ENCODE data around the gene NDUFB6. TPM values are rescaled to one million over a fixed set of nuclear protein-coding genes. Genes with fewer than 3 reads are reported as not detected.
"Not testable (repeated sequence)": the region's sequence is repeated elsewhere in the genome, so short reads cannot be mapped to it uniquely, and the experiment has no call there.

The NDUFB6 gene
- total RNA-seq (2014; rRNA removed; shearing (Covaris generic)) = 70.3 and 74.9 TPM in 2 replicates

- peak; percentile 67 to 87 for DNase-seq (ENCODE audit: low read depth in 1 of 2, low spot score in 2 of 2)
- H3K9me3 ChIP-seq (replicated peaks) = no peaks in the 10 kb centered on the region
- H3K27me3 ChIP-seq (replicated peaks) = no peaks in the 10 kb centered on the region
- peak within 1 kb of the TSS; percentile 67 for H3K4me3 ChIP-seq
- peaks cover 9% of the 10 kb centered on the region for H3K4me1 ChIP-seq (replicated peaks)
- H3K27ac ChIP-seq = peak within 1 kb of the TSS; percentile 55
- H3K36me3 ChIP-seq = no peaks in the 10 kb centered on the region; the same call in 1 of the 2 replicates
Observed at GRCh38 chr9:32572900-32573523, at the start of gene NDUFB6. NDUFB6 (minus strand) TSS chr9:32573159; CDS start chr9:32573060, 99 bp downstream.

DNA sequence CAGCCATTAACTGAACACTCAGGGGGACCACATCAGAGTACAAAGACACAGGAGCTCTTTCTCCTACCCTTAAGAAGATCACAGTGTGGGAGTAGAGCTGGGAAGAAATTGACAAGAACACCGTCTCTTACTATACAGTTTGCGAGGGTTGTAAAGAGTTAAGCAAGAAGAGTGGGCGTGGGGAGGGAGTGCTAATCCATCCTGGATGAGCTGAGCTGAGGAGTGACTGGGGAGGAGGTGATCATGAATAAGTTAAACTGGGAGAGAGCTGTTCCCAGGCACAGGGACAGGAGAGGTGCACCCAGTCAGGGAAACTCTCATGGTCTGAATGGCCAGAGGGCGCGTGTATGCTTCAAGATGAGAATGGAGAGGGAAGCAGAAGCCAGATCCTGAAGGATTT, 45.3 kb upstream of the NDUFB6 start:
- H3K27ac ChIP-seq = no peak overlapping the region
- H3K27me3 ChIP-seq (replicated peaks) = no peaks in the 10 kb centered on the region

DNA sequence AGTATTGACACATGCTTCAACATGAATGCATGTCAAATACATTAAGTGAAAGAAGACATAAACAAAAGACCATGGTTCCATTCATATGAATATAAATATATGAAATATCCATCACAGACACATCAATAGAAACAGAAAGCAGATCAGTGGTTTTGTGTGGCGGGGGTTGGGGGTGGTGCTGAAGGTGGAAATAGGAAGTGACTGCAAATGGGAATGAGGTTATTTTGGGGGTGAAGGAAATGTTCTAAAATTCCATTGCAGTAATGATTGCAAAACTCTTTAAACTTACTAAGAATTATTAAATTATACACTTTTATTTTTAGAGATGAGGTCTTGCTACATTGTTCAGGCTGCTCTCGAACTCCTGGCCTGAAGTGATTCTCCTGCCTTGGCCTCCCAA, 33.9 kb upstream of the NDUFB6 start:
- no peaks in the 10 kb centered on the region for H3K9me3 ChIP-seq (replicated peaks)
- H3K4me1 ChIP-seq (replicated peaks) = no peaks in the 10 kb centered on the region
- no peaks in the 10 kb centered on the region for H3K36me3 ChIP-seq
- H3K27me3 ChIP-seq (replicated peaks) = no peaks in the 10 kb centered on the region
- no peak for DNase-seq (ENCODE audit: low read depth in 1 of 2, low spot score in 2 of 2)
- no peak overlapping the region for H3K27ac ChIP-seq
- H3K4me3 ChIP-seq = no peak overlapping the region

More for the DNA sequence above, 45.3 kb upstream of the NDUFB6 start:
- Histone ChIP-seq H3K9me3 (replicated peaks) (no peaks in the 10 kb centered on the region), H3K4me1 (replicated peaks) (no peaks in the 10 kb centered on the region), H3K4me3 (no peak overlapping the region), H3K36me3 (no peaks in the 10 kb centered on the region)
- no peak for DNase-seq (ENCODE audit: low read depth in 1 of 2, low spot score in 2 of 2)

DNA sequence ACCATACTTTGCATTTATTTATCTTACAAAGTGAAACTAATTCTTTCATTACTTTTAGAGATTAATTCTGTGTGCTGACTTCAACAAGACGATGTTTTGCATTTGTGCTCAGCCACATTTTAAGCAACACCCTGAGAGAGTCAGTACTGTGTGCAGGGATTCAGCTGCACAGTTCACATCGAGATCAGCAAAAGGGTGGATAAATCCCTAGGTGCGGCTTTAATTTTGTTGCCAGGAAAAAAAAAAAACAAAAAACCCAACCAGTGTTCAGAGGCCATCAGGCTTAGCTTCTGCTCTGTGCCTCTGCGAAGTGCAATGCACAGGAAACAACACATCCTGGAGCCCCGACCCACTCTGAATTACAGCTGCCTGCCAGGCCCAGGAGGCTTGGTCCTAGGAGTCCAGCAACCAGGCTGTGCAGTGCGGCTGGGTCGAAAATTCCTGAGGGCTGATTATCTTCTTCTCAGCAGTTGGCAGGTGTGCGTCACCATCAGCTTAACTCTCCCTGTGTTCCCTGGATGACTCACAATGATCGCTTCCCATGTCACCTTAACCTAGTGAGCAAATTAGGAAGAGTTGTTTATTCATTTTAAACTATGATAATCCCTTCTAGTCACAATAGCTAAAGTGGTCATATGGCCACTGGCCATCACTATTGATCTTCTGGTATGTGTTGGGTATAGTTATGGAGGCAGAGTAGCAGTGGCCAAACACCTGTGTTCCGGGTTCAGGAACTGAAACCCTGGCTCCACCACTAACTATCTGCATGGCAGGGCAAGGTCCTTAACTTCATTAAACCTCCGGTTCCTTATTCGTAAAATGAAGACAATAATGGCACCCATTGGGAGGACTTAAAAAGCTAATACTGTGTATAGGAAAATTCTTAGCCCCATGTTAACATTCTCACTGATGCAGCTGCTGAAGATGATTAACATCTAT, 31.2 kb upstream of the NDUFB6 start:
- DNase-seq (ENCODE audit: low read depth in 1 of 2, low spot score in 2 of 2) = no peak
- Histone ChIP-seq H3K36me3 (no peaks in the 10 kb centered on the region), H3K9me3 (replicated peaks) (no peaks in the 10 kb centered on the region), H3K4me1 (replicated peaks) (no peaks in the 10 kb centered on the region), H3K27me3 (replicated peaks) (no peaks in the 10 kb centered on the region), H3K27ac (no peak overlapping the region), H3K4me3 (no peak overlapping the region)

DNA sequence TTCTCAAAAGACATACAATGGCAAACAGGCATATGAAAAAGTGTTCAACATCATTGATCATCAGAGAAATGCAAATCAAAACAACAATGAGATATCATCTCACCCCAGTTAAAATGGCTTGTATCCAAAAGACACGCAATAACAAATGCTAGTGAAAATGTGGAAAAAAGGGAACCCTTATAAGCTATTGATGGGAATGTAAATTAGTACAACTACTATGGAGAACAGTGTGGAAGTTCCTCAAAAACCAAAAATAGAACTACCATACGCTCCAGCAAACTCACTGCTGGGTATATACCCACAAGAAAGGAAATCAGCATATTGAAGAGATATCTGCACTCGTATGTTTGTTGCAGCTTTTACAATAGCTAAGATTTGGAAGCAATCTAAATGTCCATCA, 26.1 kb upstream of the NDUFB6 start:
- H3K4me3 ChIP-seq; DNase-seq (ENCODE audit: low read depth in 1 of 2, low spot score in 2 of 2); H3K4me1 ChIP-seq (replicated peaks); H3K27me3 ChIP-seq (replicated peaks); H3K36me3 ChIP-seq; H3K9me3 ChIP-seq (replicated peaks); H3K27ac ChIP-seq: not testable (repeated sequence)

DNA sequence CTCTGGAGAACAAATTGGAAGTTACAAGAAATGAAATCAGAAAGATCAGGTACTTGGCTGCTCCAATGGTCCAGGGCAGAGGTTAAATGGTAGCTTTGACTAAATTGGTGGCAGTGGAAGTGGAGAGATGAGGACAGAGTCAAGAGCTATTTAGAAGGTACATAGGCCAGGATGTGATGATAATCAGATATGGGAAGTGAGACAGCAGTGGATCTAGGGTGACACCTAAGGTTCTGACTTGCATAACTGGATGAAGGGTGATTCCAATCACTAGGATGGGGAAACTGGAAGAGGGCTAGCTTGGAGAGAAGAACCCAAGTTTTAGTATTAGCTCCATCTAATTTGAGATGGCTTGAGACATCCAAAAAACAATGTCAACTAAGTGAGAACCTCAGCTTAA, 24.0 kb upstream of the NDUFB6 start:
- no peak for DNase-seq (ENCODE audit: low read depth in 1 of 2, low spot score in 2 of 2)
- Histone ChIP-seq H3K27me3 (replicated peaks) (no peaks in the 10 kb centered on the region), H3K4me1 (replicated peaks) (no peaks in the 10 kb centered on the region), H3K36me3 (no peaks in the 10 kb centered on the region), H3K27ac (no peak overlapping the region), H3K9me3 (replicated peaks) (no peaks in the 10 kb centered on the region), H3K4me3 (no peak overlapping the region)

DNA sequence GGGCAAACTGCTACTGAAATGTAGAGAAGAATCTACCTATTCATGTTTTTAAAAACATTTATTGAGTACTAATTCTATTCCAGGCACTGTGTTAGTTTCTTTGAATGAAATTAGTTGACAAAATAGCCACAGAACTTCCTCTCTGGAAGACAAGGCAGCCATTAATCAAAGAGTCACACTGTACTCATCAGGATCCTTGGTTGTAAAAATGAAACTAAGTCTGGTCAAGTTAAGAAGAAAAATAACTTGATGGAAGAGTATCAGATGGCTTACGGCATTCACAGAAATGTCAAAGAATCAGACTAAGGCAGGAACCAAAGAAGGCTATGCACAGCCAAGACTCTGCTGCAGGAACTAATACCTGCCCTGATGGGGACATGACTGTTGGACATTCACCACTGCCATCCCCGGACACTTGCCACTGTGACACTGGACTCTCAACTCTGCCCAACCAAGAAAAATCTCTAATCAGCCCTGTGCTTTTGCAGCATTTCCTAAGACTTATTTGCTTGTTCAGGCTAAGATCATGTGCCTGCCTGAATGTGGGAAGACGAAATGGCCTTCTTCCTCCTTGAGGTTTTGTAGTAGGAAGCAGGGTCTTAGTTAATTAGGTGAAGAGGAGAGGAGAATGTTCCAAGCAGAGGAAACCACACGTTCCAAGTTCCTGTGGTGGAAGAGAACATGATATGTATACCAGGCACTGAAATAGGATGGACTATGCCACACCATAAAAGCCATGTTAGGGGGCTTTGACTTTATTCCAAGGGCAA, 23.3 kb upstream of the NDUFB6 start:
- Histone ChIP-seq H3K4me1 (replicated peaks) (no peaks in the 10 kb centered on the region), H3K27ac (no peak overlapping the region), H3K27me3 (replicated peaks) (no peaks in the 10 kb centered on the region), H3K9me3 (replicated peaks) (no peaks in the 10 kb centered on the region), H3K36me3 (no peaks in the 10 kb centered on the region), H3K4me3 (no peak overlapping the region)
- no peak for DNase-seq (ENCODE audit: low read depth in 1 of 2, low spot score in 2 of 2)

- H3K4me1 ChIP-seq (replicated peaks) = no peaks in the 10 kb centered on the region
- DNase-seq (ENCODE audit: low read depth in 1 of 2, low spot score in 2 of 2) = no peak
- no peaks in the 10 kb centered on the region for H3K27me3 ChIP-seq (replicated peaks)
- no peaks in the 10 kb centered on the region for H3K36me3 ChIP-seq
- no peaks in the 10 kb centered on the region for H3K9me3 ChIP-seq (replicated peaks)
- H3K4me3 ChIP-seq = no peak overlapping the region
- H3K27ac ChIP-seq = no peak overlapping the region
Observed at GRCh38 chr9:32590898-32591297, 17.9 kb upstream of the NDUFB6 start.

DNA sequence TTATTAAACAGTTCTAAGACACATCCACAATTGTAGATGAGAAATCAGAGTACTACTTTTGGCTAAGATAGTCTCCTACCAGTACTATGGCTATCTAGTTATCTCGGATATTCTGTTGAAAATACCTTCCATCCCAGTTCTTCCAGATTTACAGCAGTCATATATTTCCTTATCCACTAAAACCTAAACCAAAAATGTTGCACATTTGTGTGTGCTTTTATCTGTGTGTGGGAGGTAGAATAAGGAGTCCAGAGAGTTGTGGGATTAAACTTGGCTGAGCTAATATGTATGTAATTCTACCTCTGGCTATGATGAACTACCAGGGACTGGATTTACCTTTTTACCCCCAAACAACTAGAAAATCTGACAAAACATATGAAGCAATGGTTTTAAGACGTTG, 17.5 kb upstream of the NDUFB6 start:
- Histone ChIP-seq H3K4me1 (replicated peaks) (no peaks in the 10 kb centered on the region), H3K27ac (no peak overlapping the region), H3K4me3 (no peak overlapping the region), H3K27me3 (replicated peaks) (no peaks in the 10 kb centered on the region), H3K36me3 (no peaks in the 10 kb centered on the region), H3K9me3 (replicated peaks) (no peaks in the 10 kb centered on the region)
- no peak for DNase-seq (ENCODE audit: low read depth in 1 of 2, low spot score in 2 of 2)

GRCh38 chr9:32589083-32589723, 16.2 kb upstream of the NDUFB6 start:
- Histone ChIP-seq H3K4me3 (no peak overlapping the region), H3K27me3 (replicated peaks) (no peaks in the 10 kb centered on the region)
- DNase-seq (ENCODE audit: low read depth in 1 of 2, low spot score in 2 of 2) = no peak

GRCh38 chr9:32587901-32588300, 14.9 kb upstream of the NDUFB6 start:
- Histone ChIP-seq H3K36me3 (no peaks in the 10 kb centered on the region), H3K27ac (no peak overlapping the region), H3K9me3 (replicated peaks) (no peaks in the 10 kb centered on the region), H3K4me1 (replicated peaks) (no peaks in the 10 kb centered on the region), H3K4me3 (no peak overlapping the region), H3K27me3 (replicated peaks) (no peaks in the 10 kb centered on the region)
- no peak for DNase-seq (ENCODE audit: low read depth in 1 of 2, low spot score in 2 of 2)

More at GRCh38 chr9:32589083-32589723, 16.2 kb upstream of the NDUFB6 start:
- H3K27ac ChIP-seq = no peak overlapping the region
- H3K4me1 ChIP-seq (replicated peaks) = no peaks in the 10 kb centered on the region
- H3K9me3 ChIP-seq (replicated peaks) = no peaks in the 10 kb centered on the region
- no peaks in the 10 kb centered on the region for H3K36me3 ChIP-seq

DNA sequence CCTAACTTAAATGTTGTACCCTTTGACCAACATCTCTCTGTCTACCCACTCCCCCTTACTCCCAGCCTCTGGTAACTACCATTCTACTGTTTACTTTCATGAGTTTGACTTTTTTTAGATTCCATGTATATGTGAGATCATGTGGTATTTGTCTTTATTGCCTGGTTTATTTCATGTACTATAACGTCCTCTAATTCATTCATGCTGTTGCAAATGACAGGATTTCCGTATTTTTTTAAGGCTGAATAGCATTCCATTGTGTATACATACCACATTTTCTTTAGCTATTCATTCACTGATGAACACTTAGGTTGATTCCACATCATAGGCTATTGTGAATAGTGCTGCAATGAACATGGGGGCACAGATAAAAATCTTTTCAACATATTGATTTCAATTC, 11.8 kb upstream of the NDUFB6 start:
- Histone ChIP-seq H3K4me1 (replicated peaks) (no peaks in the 10 kb centered on the region), H3K27ac (no peak overlapping the region), H3K36me3 (no peaks in the 10 kb centered on the region), H3K4me3 (no peak overlapping the region), H3K9me3 (replicated peaks) (no peaks in the 10 kb centered on the region), H3K27me3 (replicated peaks) (no peaks in the 10 kb centered on the region)
- DNase-seq (ENCODE audit: low read depth in 1 of 2, low spot score in 2 of 2) = no peak

DNA sequence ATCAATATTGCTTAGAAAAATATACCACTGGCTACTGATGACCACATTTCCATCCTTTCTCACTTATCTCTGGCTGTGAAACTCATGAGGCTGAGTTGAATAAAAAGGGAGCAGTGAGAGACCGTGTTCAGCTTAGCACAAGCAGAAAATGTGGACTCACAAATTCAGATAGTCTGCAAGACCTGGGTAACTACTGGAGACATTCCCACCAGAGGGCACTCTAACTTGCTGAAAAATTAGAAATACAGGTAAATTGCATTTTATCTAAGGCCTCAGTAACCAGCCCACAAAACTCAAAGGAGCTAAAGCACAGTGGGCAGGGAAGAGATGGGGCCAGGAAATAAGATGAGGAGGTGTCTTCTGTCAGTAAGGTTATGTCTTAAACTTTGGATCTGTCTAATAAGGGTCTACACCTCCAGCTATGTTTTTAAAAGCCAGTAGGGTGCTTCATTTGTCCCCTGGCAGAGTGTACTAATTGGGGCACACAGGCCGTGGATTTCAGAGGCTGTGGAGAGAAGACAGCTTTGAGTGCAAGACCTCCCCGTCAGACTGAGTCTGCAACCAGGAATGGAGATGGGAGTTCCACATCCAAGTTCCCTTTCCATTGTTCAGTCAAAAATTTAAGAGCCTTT, 8.7 kb upstream of the NDUFB6 start:
- no peak overlapping the region for H3K27ac ChIP-seq
- no peaks in the 10 kb centered on the region for H3K4me1 ChIP-seq (replicated peaks)
- H3K4me3 ChIP-seq = no peak overlapping the region
- no peaks in the 10 kb centered on the region for H3K9me3 ChIP-seq (replicated peaks)
- DNase-seq (ENCODE audit: low read depth in 1 of 2, low spot score in 2 of 2) = no peak
- H3K27me3 ChIP-seq (replicated peaks) = no peaks in the 10 kb centered on the region
- H3K36me3 ChIP-seq = no peaks in the 10 kb centered on the region
